Activated CD8-positive, alpha-beta T cell treated with anti-CD3 and anti-CD28 coated beads, Interleukin-2, amount 10 ng/mL, durations not matched to agents 7 days and 5 days (primary cell): Measurements from ENCODE around the gene SHC4. TPM values are rescaled to one million over a fixed set of nuclear protein-coding genes. Genes with fewer than 3 reads are reported as not detected.
A peak's percentile ranks its signal among the peaks of the same experiment; 100 is the strongest.

ENCODE experiments used
- ATAC-seq: fragments of 150-1000 bp; cut with Tn5 transposase; one replicate; pipeline ENCODE4 v1.10.0; 2021; ENCODE audit warnings: moderate library complexity
- CTCF ChIA-PET: fragments of 350-600 bp; sonication (Branson Sonifier 250); formaldehyde crosslinking; loops from one replicate; lab custom pipeline; 2021; ENCODE audit warnings: antibody characterized with exemption; lab: Charles Lee
- POLR2A ChIA-PET: fragments of 350-600 bp; sonication (Branson Sonifier 250); formaldehyde crosslinking; loops from one replicate; lab custom pipeline; 2021; ENCODE audit warnings: antibody characterized with exemption; lab: Charles Lee
- DNase-seq: peaks from one replicate; pipeline ENCODE4 v3.0.0-alpha.2; 2020
- H3K27ac Mint-ChIP-seq: one replicate; pipeline ENCODE4 v1.8.0; 2021; ENCODE audit warnings: mild to moderate bottlenecking, mixed read lengths
- H3K27me3 Mint-ChIP-seq: one replicate; pipeline ENCODE4 v1.8.0; 2021; ENCODE audit warnings: low read depth, mixed read lengths
- H3K36me3 Mint-ChIP-seq: one replicate; pipeline ENCODE4 v1.8.0; 2021; ENCODE audit warnings: low read depth, mixed read lengths
- H3K4me1 Mint-ChIP-seq: one replicate; pipeline ENCODE4 v1.8.0; 2021; ENCODE audit warnings: low read depth, mixed read lengths
- H3K4me3 Mint-ChIP-seq: one replicate; pipeline ENCODE4 v1.8.0; 2021; ENCODE audit warnings: mild to moderate bottlenecking, mixed read lengths
- H3K9me3 Mint-ChIP-seq: one replicate; pipeline ENCODE4 v1.8.0; 2022; ENCODE audit warnings: mixed read lengths; ENCODE audit not compliant: insufficient read depth
- total RNA-seq, 2 experiments: library from RNA; stranded (reverse); gene quantifications; one replicate each; pipeline ENCODE4 v1.2.3, GENCODE V29; 2021

The SHC4 gene
- total RNA-seq, 2 experiments from 2014 or later, result 0.65 to 0.66 TPM

DNA sequence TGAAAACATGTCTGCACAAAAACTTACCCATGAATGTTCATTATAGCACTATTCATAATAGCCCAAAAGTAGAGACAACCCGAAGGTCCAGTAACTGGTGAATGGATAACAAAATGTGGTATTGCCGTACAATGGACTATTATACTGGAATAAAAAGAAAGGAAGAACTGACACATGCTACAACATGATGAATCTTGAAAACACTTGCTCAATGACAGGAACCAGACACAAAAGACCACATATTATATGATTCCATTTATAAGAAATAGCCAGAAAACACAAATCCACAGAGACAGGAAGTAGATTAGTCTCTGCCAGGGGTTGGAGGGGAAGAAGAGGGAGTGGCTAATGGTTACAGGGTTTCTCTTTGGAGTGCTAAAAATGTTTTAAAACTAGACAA lies 18.3 kb downstream of the SHC4 start:
- CTCF ChIA-PET, result interaction anchor here (1.3 to 3.4 kb wide), 2 partner anchors 20 to 30 kb away, joined by 5 to 20 read pairs; no protein-coding TSS in a partner anchor
- ATAC-seq, result no peak
- POLR2A ChIA-PET, result interaction anchor here (1.1 to 2.0 kb wide), 2 partner anchors 67 kb away, joined by 3 to 8 read pairs; partner anchors contain the start of gene EID1
- DNase-seq, result no peak
- peaks cover 15% of the 10 kb centered on the region for H3K4me1 Mint-ChIP-seq
- no peaks in the 10 kb centered on the region for H3K9me3 Mint-ChIP-seq
- H3K27ac Mint-ChIP-seq, result no peak overlapping the region
- no peaks in the 10 kb centered on the region for H3K36me3 Mint-ChIP-seq
- no peak overlapping the region for H3K4me3 Mint-ChIP-seq
- peaks cover 14% of the 10 kb centered on the region for H3K27me3 Mint-ChIP-seq

GRCh38 chr15:48941904-48942303 lies 21.8 kb downstream of the SHC4 start:
- H3K27ac Mint-ChIP-seq, result no peak overlapping the region
- ChIA-PET CTCF (interaction anchor here (1.0 kb wide), 1 partner anchor 32 kb away, joined by 3 read pairs; no protein-coding TSS in a partner anchor), POLR2A (no interaction called here)
- H3K36me3 Mint-ChIP-seq, result no peaks in the 10 kb centered on the region
- H3K27me3 Mint-ChIP-seq, result peaks cover 14% of the 10 kb centered on the region
- H3K9me3 Mint-ChIP-seq, result no peaks in the 10 kb centered on the region
- peaks cover 15% of the 10 kb centered on the region for H3K4me1 Mint-ChIP-seq
- ATAC-seq, result no peak
- H3K4me3 Mint-ChIP-seq, result no peak overlapping the region
- DNase-seq, result no peak

DNA sequence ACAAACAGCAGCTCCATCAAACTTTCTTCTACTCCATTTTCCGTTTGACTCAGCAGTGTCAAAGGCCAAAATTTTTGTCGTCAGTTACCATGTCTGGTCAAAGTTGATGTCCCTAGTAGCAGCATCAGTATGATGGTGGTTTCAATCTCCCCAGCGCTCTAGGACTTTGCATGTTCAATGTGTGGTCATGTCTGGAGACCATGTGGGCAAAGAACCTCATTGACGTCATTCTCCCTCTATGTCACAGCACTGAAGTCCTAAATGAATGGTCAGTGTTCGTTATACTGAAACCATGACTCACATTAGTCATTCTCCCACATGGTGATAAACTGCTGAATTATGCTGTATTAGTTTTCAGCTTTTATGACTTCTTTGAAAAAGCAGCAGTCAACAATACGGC lies 23.2 kb downstream of the SHC4 start:
- ATAC-seq, result peak; percentile 51
- Mint-ChIP-seq H3K27ac (no peak overlapping the region), H3K4me1 (peaks cover 4% of the 10 kb centered on the region), H3K27me3 (peaks cover 17% of the 10 kb centered on the region), H3K9me3 (no peaks in the 10 kb centered on the region), H3K4me3 (no peak overlapping the region), H3K36me3 (no peaks in the 10 kb centered on the region)
- ChIA-PET CTCF (interaction anchor here (1.9 kb wide), 1 partner anchor 35 kb away, joined by 7 read pairs; no protein-coding TSS in a partner anchor), POLR2A (interaction anchor here (0.6 to 1.3 kb wide), 2 partner anchors 63 to 215 kb away, joined by 3 to 4 read pairs; partner anchors contain the start of genes COPS2 and EID1)
- peak; percentile 38 for DNase-seq

- ATAC-seq, result no peak
- Mint-ChIP-seq H3K27ac (no peak overlapping the region), H3K4me3 (no peak overlapping the region), H3K36me3 (no peaks in the 10 kb centered on the region), H3K4me1 (no peaks in the 10 kb centered on the region), H3K27me3 (peaks cover 25% of the 10 kb centered on the region), H3K9me3 (no peaks in the 10 kb centered on the region)
- CTCF ChIA-PET, result interaction anchor here (0.6 to 1.9 kb wide), 5 partner anchors 14 to 36 kb away, joined by 3 to 7 read pairs (median 3); no protein-coding TSS in a partner anchor
- DNase-seq, result no peak
- POLR2A ChIA-PET, result interaction anchor here (1.3 kb wide), 1 partner anchor 216 kb away, joined by 4 read pairs; the partner anchor contains the start of gene COPS2
These were observed 24.1 kb downstream of the SHC4 start for GRCh38 chr15:48939648-48940047.

DNA sequence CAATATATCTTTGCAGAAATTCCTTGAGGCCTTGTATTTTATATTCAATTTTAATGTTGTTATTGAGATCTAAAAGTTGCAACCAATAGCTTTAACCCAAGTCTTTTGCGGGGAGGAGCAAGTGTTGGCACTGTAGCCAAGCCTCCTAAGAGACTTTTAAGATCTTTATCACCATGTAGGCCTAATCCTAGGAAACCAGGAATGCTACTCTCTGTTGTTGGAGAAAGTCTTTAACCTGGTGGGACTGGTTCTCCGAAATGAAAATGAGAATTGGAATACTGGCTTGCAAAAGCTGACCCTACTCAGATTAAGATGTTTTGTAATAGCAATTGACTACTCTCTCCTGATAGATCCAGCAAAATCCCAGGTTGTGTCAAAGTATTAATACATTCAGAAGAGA lies 25.8 kb downstream of the SHC4 start:
- DNase-seq, result no peak
- Mint-ChIP-seq H3K27me3 (peaks cover 21% of the 10 kb centered on the region), H3K36me3 (no peaks in the 10 kb centered on the region), H3K9me3 (no peaks in the 10 kb centered on the region), H3K4me1 (no peaks in the 10 kb centered on the region), H3K27ac (no peak overlapping the region), H3K4me3 (no peak overlapping the region)
- CTCF ChIA-PET, result interaction anchor here (2.8 kb wide), 1 partner anchor 38 kb away, joined by 7 read pairs; no protein-coding TSS in a partner anchor
- no peak for ATAC-seq
- POLR2A ChIA-PET, result no interaction called here

GRCh38 chr15:48936666-48937065 lies 27.1 kb downstream of the SHC4 start:
- Mint-ChIP-seq H3K9me3 (no peaks in the 10 kb centered on the region), H3K4me3 (no peak overlapping the region), H3K4me1 (no peaks in the 10 kb centered on the region), H3K27ac (no peak overlapping the region), H3K36me3 (peaks cover 2% of the 10 kb centered on the region), H3K27me3 (peaks cover 26% of the 10 kb centered on the region)
- POLR2A ChIA-PET, result no interaction called here
- CTCF ChIA-PET, result interaction anchor here (2.8 kb wide), 1 partner anchor 39 kb away, joined by 7 read pairs; no protein-coding TSS in a partner anchor
- DNase-seq (no peak), ATAC-seq (no peak)

DNA sequence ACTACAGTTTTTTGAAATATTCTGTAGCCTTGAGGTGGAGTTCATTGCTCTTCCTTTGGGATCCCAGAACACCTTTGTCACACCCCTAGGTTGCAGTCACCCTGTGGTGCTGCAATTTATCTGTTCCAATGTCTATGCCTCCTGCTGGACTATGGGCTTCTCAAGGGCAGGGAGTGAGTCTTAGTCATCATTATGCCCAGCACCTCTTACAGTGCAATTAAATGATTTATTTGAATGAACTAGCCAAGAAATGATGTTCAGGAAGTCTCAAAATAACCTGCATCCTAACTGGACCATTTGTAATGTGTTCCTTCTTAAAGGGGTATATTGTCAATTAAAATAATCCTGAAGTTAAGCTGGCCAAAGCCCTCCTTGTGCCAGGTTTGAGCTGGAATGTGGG lies 28.5 kb downstream of the SHC4 start:
- CTCF ChIA-PET, result no interaction called here
- no peak overlapping the region for H3K4me3 Mint-ChIP-seq
- H3K4me1 Mint-ChIP-seq, result peaks cover 5% of the 10 kb centered on the region
- no peaks in the 10 kb centered on the region for H3K9me3 Mint-ChIP-seq
- H3K27ac Mint-ChIP-seq, result no peak overlapping the region
- ATAC-seq (no peak), DNase-seq (no peak)
- POLR2A ChIA-PET, result no interaction called here
- peaks cover 2% of the 10 kb centered on the region for H3K36me3 Mint-ChIP-seq
- H3K27me3 Mint-ChIP-seq, result peaks cover 22% of the 10 kb centered on the region

- DNase-seq, result no peak
- CTCF ChIA-PET, result interaction anchor here (1.2 kb wide), 1 partner anchor 45 kb away, joined by 3 read pairs; no protein-coding TSS in a partner anchor
- H3K4me3 Mint-ChIP-seq, result no peak overlapping the region
- H3K4me1 Mint-ChIP-seq, result peaks cover 21% of the 10 kb centered on the region
- POLR2A ChIA-PET, result interaction anchor here (1.7 kb wide), 1 partner anchor 53 kb away, joined by 3 read pairs; the partner anchor contains the start of gene EID1
- H3K27me3 Mint-ChIP-seq, result peaks cover 20% of the 10 kb centered on the region
- H3K27ac Mint-ChIP-seq, result no peak overlapping the region
- no peak for ATAC-seq
- H3K9me3 Mint-ChIP-seq, result no peaks in the 10 kb centered on the region
- H3K36me3 Mint-ChIP-seq, result peaks cover 2% of the 10 kb centered on the region
These were observed 33.0 kb downstream of the SHC4 start for GRCh38 chr15:48930735-48931134.

GRCh38 chr15:48929661-48930060 lies 34.1 kb downstream of the SHC4 start:
- H3K4me1 Mint-ChIP-seq, result peaks cover 32% of the 10 kb centered on the region

GRCh38 chr15:48928877-48929538 lies 34.7 kb downstream of the SHC4 start:
- Mint-ChIP-seq H3K4me1 (peaks cover 35% of the 10 kb centered on the region), H3K27ac (peak overlapping the region; percentile 31)
- CTCF ChIA-PET, result interaction anchor here (0.7 kb wide), 1 partner anchor 12 kb away, joined by 3 read pairs; no protein-coding TSS in a partner anchor

More at GRCh38 chr15:48929661-48930060, 34.1 kb downstream of the SHC4 start:
- POLR2A ChIA-PET, result interaction anchor here (1.7 kb wide), 1 partner anchor 52 kb away, joined by 3 read pairs; the partner anchor contains the start of gene EID1
- Mint-ChIP-seq H3K27me3 (peaks cover 11% of the 10 kb centered on the region), H3K9me3 (no peaks in the 10 kb centered on the region), H3K27ac (no peak overlapping the region), H3K4me3 (no peak overlapping the region), H3K36me3 (peaks cover 2% of the 10 kb centered on the region)
- DNase-seq (no peak), ATAC-seq (no peak)
- CTCF ChIA-PET, result no interaction called here

GRCh38 chr15:48925714-48926223 lies 38.0 kb downstream of the SHC4 start:
- Mint-ChIP-seq H3K4me3 (no peak overlapping the region), H3K27ac (no peak overlapping the region), H3K27me3 (no peaks in the 10 kb centered on the region), H3K9me3 (no peaks in the 10 kb centered on the region), H3K36me3 (no peaks in the 10 kb centered on the region), H3K4me1 (peaks cover 32% of the 10 kb centered on the region)
- ATAC-seq, result peak; percentile 67
- ChIA-PET POLR2A (interaction anchor here (1.2 kb wide), 1 partner anchor 47 kb away, joined by 5 read pairs; the partner anchor contains the start of gene EID1), CTCF (interaction anchor here (1.0 to 2.1 kb wide), 4 partner anchors 34 to 64 kb away, joined by 3 to 10 read pairs (median 4); no protein-coding TSS in a partner anchor)
- DNase-seq, result no peak

More at GRCh38 chr15:48928877-48929538, 34.7 kb downstream of the SHC4 start:
- DNase-seq (peak; percentile 46), ATAC-seq (peak; percentile 42)
- Mint-ChIP-seq H3K36me3 (peaks cover 2% of the 10 kb centered on the region), H3K9me3 (no peaks in the 10 kb centered on the region), H3K4me3 (no peak overlapping the region), H3K27me3 (peaks cover 11% of the 10 kb centered on the region)
- POLR2A ChIA-PET, result interaction anchor here (1.7 kb wide), 1 partner anchor 51 kb away, joined by 3 read pairs; the partner anchor contains the start of gene EID1
